GM12891 (cell line): ENCODE data around the gene BCL2L12.

Source experiments
- PAX5 ChIP-seq: IDR thresholded peaks from 2 replicates; pipeline ENCODE4 v1.6.1; 2011; ENCODE audit warnings: low read length, moderate library complexity, mild to moderate bottlenecking; ENCODE audit not compliant: insufficient read depth, severe bottlenecking
- POLR2A ChIP-seq: IDR thresholded peaks from 2 replicates; pipeline ENCODE4 v1.6.1; 2011; ENCODE audit warnings: low read depth, low read length, control low read depth
- POLR2AphosphoS5 ChIP-seq: IDR thresholded peaks from 2 replicates; pipeline ENCODE4 v1.6.1; 2011; ENCODE audit warnings: low read depth, low read length, control low read depth
- POU2F2 ChIP-seq: IDR thresholded peaks from 2 replicates; pipeline ENCODE4 v1.6.1; 2011; ENCODE audit warnings: low read depth, mild to moderate bottlenecking, control low read depth, low read length, moderate library complexity
- SPI1 ChIP-seq: IDR thresholded peaks from 2 replicates; pipeline ENCODE4 v1.6.1; 2011; ENCODE audit warnings: low read depth, low read length, control low read depth
- TAF1 ChIP-seq: IDR thresholded peaks from 2 replicates; pipeline ENCODE4 v1.6.1; 2011; ENCODE audit warnings: low read depth, low read length, control low read depth

GRCh38 chr19:49679771-49680413 is 14.2 kb downstream of the BCL2L12 start:
- TF ChIP-seq POLR2A = no peak
- TF ChIP-seq POLR2AphosphoS5 = no peak
- TF ChIP-seq TAF1 = no peak
- no peak for TF ChIP-seq SPI1
- no peak for TF ChIP-seq PAX5
- TF ChIP-seq POU2F2 = no peak
